Tibial artery (tissue), 4 donors: ENCODE results near the gene LBH.

Experiments
- DNase-seq, 2 donors: peaks; one replicate each; pipeline ENCODE4 v3.0.0-alpha.2; 2019
- H3K27ac ChIP-seq, 2 donors: fragments of 200-600 bp; sonication (generic) in 1 of 2; 1 replicate in 1 of 2; 2 replicates in 1 of 2; pipeline ENCODE4 v1.5.1; 2018 to 2019; ENCODE audit warnings: mild to moderate bottlenecking in 1 of 2
- H3K27me3 ChIP-seq, 2 donors: fragments of 200-600 bp; sonication (generic) in 1 of 2; one replicate each; pipeline versions ENCODE4 v1.5.1 to v1.6.0; 2016 to 2019
- H3K36me3 ChIP-seq, 3 donors: fragments of 200-600 bp; sonication (generic) in 2 of 3; one replicate each; pipeline ENCODE4 v1.5.1; 2016 to 2019; ENCODE audit warnings: mild to moderate bottlenecking in 2 of 3
- H3K4me1 ChIP-seq, 4 donors: fragments of 200-600 bp; sonication (generic) in 2 of 4; 1 replicate in 3 of 4; 2 replicates in 1 of 4; pipeline ENCODE4 v1.5.1; 2016 to 2019
- H3K4me3 ChIP-seq, 2 donors: fragments of 200-600 bp; sonication (generic) in 1 of 2; 1 replicate in 1 of 2; 2 replicates in 1 of 2; pipeline ENCODE4 v1.5.1; 2018 to 2019; ENCODE audit warnings: mild to moderate bottlenecking in 2 of 2
- H3K9me3 ChIP-seq, 3 donors: fragments of 200-600 bp; sonication (generic) in 1 of 3; one replicate each; pipeline ENCODE4 v1.5.1; 2016 to 2019
- CTCF ChIP-seq, 2 experiments: fragments of 200-600 bp in 1 of 2; fragments of 450-650 bp in 1 of 2; IDR thresholded peaks; one replicate each; pipeline ENCODE4 v1.5.1; 2017 to 2019; ENCODE audit warnings: antibody characterized with exemption in 2 of 2, mild to moderate bottlenecking in 1 of 2, moderate library complexity in 1 of 2
- intact Hi-C: fragments of 100-400 bp; cut with DNase I; formaldehyde crosslinking; loops from one replicate; pipeline ENCODE4 v1.15.0; 2023; ENCODE audit warnings: low total_unique reads

Gene LBH

GRCh38 chr2:30235008-30235655 is 3.8 kb downstream of the LBH start:
- DNase-seq, result no peak
- Histone ChIP-seq H3K27me3 (no peaks in the 10 kb centered on the region), H3K4me1 (peaks cover 0 to 73% (median 64%) of the 10 kb centered on the region in 4 donors), H3K36me3 (peaks cover 22 to 33% (median 23%) of the 10 kb centered on the region in 3 donors), H3K4me3 (peak overlapping the region; percentile 64 to 91), H3K27ac (peak overlapping the region; percentile 93 to 94), H3K9me3 (no peaks in the 10 kb centered on the region)
- no peak for TF ChIP-seq CTCF (IDR thresholded peaks at IDR 0.05)
- intact Hi-C loops, result loop anchor here (10.0 kb wide), 2 partner anchors 240 to 1000 kb away; partner anchors contain the start of gene EHD3

GRCh38 chr2:30235859-30236535 is 4.7 kb downstream of the LBH start:
- no peak for DNase-seq
- peak overlapping the region; percentile 93 to 94 for H3K27ac ChIP-seq
- intact Hi-C loops, result loop anchor here (10.0 kb wide), 2 partner anchors 239 to 999 kb away; partner anchors contain the start of gene EHD3
- peaks cover 23 to 33% (median 28%) of the 10 kb centered on the region in 3 donors for H3K36me3 ChIP-seq
- no peaks in the 10 kb centered on the region for H3K9me3 ChIP-seq
- peak overlapping the region; percentile 25 to 64 for H3K4me3 ChIP-seq
- H3K4me1 ChIP-seq, result peaks cover 0 to 75% (median 64%) of the 10 kb centered on the region in 4 donors
- TF ChIP-seq CTCF (IDR thresholded peaks at IDR 0.05), result no peak
- no peaks in the 10 kb centered on the region for H3K27me3 ChIP-seq

GRCh38 chr2:30236591-30237238 is 5.4 kb downstream of the LBH start:
- intact Hi-C loops, result loop anchor here (10.0 kb wide), 2 partner anchors 238 to 998 kb away; partner anchors contain the start of gene EHD3
- Histone ChIP-seq H3K27me3 (no peaks in the 10 kb centered on the region), H3K9me3 (no peaks in the 10 kb centered on the region), H3K4me3 (peak overlapping the region; percentile 25 to 64), H3K27ac (peak overlapping the region; percentile 93 to 94), H3K36me3 (peaks cover 23 to 35% (median 28%) of the 10 kb centered on the region in 3 donors), H3K4me1 (peaks cover 0 to 82% (median 64%) of the 10 kb centered on the region in 4 donors)
- no peak for TF ChIP-seq CTCF (IDR thresholded peaks at IDR 0.05)
- peak in 1 of 2 donors; percentile 85 for DNase-seq

- no peak for DNase-seq
- TF ChIP-seq CTCF (IDR thresholded peaks at IDR 0.05), result no peak
- H3K27me3 ChIP-seq, result no peaks in the 10 kb centered on the region
- peaks cover 23 to 42% (median 31%) of the 10 kb centered on the region in 3 donors for H3K36me3 ChIP-seq
- H3K4me1 ChIP-seq, result peaks cover 0 to 89% (median 64%) of the 10 kb centered on the region in 4 donors
- H3K4me3 ChIP-seq, result peak overlapping the region; percentile 25
- H3K9me3 ChIP-seq, result no peaks in the 10 kb centered on the region
- peak overlapping the region; percentile 93 to 94 for H3K27ac ChIP-seq
- intact Hi-C loops, result loop anchor here (10.0 kb wide), 2 partner anchors 237 to 997 kb away; partner anchors contain the start of gene EHD3
Measured at GRCh38 chr2:30237239-30237965, 6.1 kb downstream of the LBH start.
